GM20431 (cell line): ENCODE results near the gene CHMP2B.
"Not testable (repeated sequence)": the region's sequence is repeated elsewhere in the genome, so short reads cannot be mapped to it uniquely, and the experiment has no call there.

Experiments used
- in situ Hi-C: fragments of 300-500 bp; cut with MseI, MboI; formaldehyde crosslinking; loops from one replicate; pipeline ENCODE4 v1.15.0; 2020; ENCODE audit warnings: low sequenced_read_pairs; ENCODE audit not compliant: unreplicated experiment

The CHMP2B gene

GRCh38 chr3:87228316-87228715, 1.2 kb downstream of the CHMP2B start:
- in situ Hi-C loops = no loop called here

GRCh38 chr3:87229113-87229512, 2.0 kb downstream of the CHMP2B start:
- in situ Hi-C loops = no loop called here

- in situ Hi-C loops = no loop called here
Measured at GRCh38 chr3:87233805-87234204, 6.7 kb downstream of the CHMP2B start.

GRCh38 chr3:87236093-87236492, 9.0 kb downstream of the CHMP2B start:
- in situ Hi-C loops = no loop called here

- in situ Hi-C loops = no loop called here
Measured at GRCh38 chr3:87246662-87247429, 19.7 kb downstream of the CHMP2B start.

- in situ Hi-C loops = no loop called here
Measured at GRCh38 chr3:87247430-87247773, 20.3 kb downstream of the CHMP2B start.

- in situ Hi-C loops = not testable (repeated sequence)
Measured at GRCh38 chr3:87248231-87248630, 21.1 kb downstream of the CHMP2B start.

GRCh38 chr3:87248831-87249230, 21.7 kb downstream of the CHMP2B start:
- in situ Hi-C loops = no loop called here

GRCh38 chr3:87250009-87250408, 22.9 kb downstream of the CHMP2B start:
- in situ Hi-C loops = no loop called here

GRCh38 chr3:87260270-87260669, 33.2 kb downstream of the CHMP2B start:
- in situ Hi-C loops = no loop called here

- in situ Hi-C loops = no loop called here
Measured at GRCh38 chr3:87261925-87262324, 34.8 kb downstream of the CHMP2B start.

- in situ Hi-C loops = no loop called here
Measured at GRCh38 chr3:87267953-87268645, 41.0 kb downstream of the CHMP2B start.

GRCh38 chr3:87268646-87269211, 41.6 kb downstream of the CHMP2B start:
- in situ Hi-C loops = no loop called here

GRCh38 chr3:87269723-87270122, 42.6 kb downstream of the CHMP2B start:
- in situ Hi-C loops = no loop called here

GRCh38 chr3:87270908-87271700, 44.0 kb downstream of the CHMP2B start:
- in situ Hi-C loops = no loop called here

GRCh38 chr3:87272718-87273341, 45.7 kb downstream of the CHMP2B start:
- in situ Hi-C loops = no loop called here

- in situ Hi-C loops = no loop called here
Measured at GRCh38 chr3:87276484-87276883, 49.4 kb downstream of the CHMP2B start, which contains the start of gene POU1F1. POU1F1 (minus strand) TSS chr3:87276584; CDS start chr3:87276462, 122 bp downstream.

- in situ Hi-C loops = no loop called here
Measured at GRCh38 chr3:87287011-87287410, 59.9 kb downstream of the CHMP2B start.

GRCh38 chr3:87288446-87288845, 61.3 kb downstream of the CHMP2B start:
- in situ Hi-C loops = no loop called here

- in situ Hi-C loops = loop anchor here (10.0 kb wide), 1 partner anchor 707 kb away; no protein-coding TSS in a partner anchor
Measured at GRCh38 chr3:87298111-87298718, 71.1 kb downstream of the CHMP2B start.
